ENCODE results near the gene THBD.

The THBD gene

GRCh38 chr20:23020230-23021018 is 29.0 kb downstream of the THBD start:
- Histone ChIP-seq H3K27me3 (ENCODE audit: low read depth, low read length) (no peaks in the 10 kb centered on the region), H3K9me3 (ENCODE audit: control insufficient read depth in 1 of 2, low read length in 2 of 2) (no peaks in the 10 kb centered on the region), H3K4me3 (ENCODE audit: low read depth in 1 of 2, low read length in 2 of 2) (no peak overlapping the region), H3K4me1 (ENCODE audit: control insufficient read depth in 1 of 2, insufficient read depth in 2 of 2, low read length in 2 of 2) (no peaks in the 10 kb centered on the region), H3K36me3 (ENCODE audit: control insufficient read depth in 1 of 2, insufficient read depth in 2 of 2, low read length in 2 of 2) (no peaks in the 10 kb centered on the region), H3K27ac (ENCODE audit: low read length) (no peak overlapping the region)

- Histone ChIP-seq H3K27ac (ENCODE audit: low read length) (no peak overlapping the region), H3K36me3 (ENCODE audit: control insufficient read depth in 1 of 2, insufficient read depth in 2 of 2, low read length in 2 of 2) (no peaks in the 10 kb centered on the region), H3K27me3 (ENCODE audit: low read depth, low read length) (no peaks in the 10 kb centered on the region), H3K4me3 (ENCODE audit: low read depth in 1 of 2, low read length in 2 of 2) (no peak overlapping the region), H3K4me1 (ENCODE audit: control insufficient read depth in 1 of 2, insufficient read depth in 2 of 2, low read length in 2 of 2) (no peaks in the 10 kb centered on the region), H3K9me3 (ENCODE audit: control insufficient read depth in 1 of 2, low read length in 2 of 2) (no peaks in the 10 kb centered on the region)
Measured at GRCh38 chr20:23019403-23019802, 30.1 kb downstream of the THBD start.

- Histone ChIP-seq H3K4me3 (ENCODE audit: low read depth in 1 of 2, low read length in 2 of 2) (no peak overlapping the region), H3K9me3 (ENCODE audit: control insufficient read depth in 1 of 2, low read length in 2 of 2) (no peaks in the 10 kb centered on the region), H3K27ac (ENCODE audit: low read length) (no peak overlapping the region), H3K36me3 (ENCODE audit: control insufficient read depth in 1 of 2, insufficient read depth in 2 of 2, low read length in 2 of 2) (no peaks in the 10 kb centered on the region), H3K4me1 (ENCODE audit: control insufficient read depth in 1 of 2, insufficient read depth in 2 of 2, low read length in 2 of 2) (no peaks in the 10 kb centered on the region), H3K27me3 (ENCODE audit: low read depth, low read length) (no peaks in the 10 kb centered on the region)
Measured at GRCh38 chr20:23018941-23019340, 30.5 kb downstream of the THBD start.

GRCh38 chr20:23018432-23018831 is 31.0 kb downstream of the THBD start:
- Histone ChIP-seq H3K36me3 (ENCODE audit: control insufficient read depth in 1 of 2, insufficient read depth in 2 of 2, low read length in 2 of 2) (no peaks in the 10 kb centered on the region), H3K4me3 (ENCODE audit: low read depth in 1 of 2, low read length in 2 of 2) (no peak overlapping the region), H3K4me1 (ENCODE audit: control insufficient read depth in 1 of 2, insufficient read depth in 2 of 2, low read length in 2 of 2) (no peaks in the 10 kb centered on the region), H3K27ac (ENCODE audit: low read length) (no peak overlapping the region), H3K27me3 (ENCODE audit: low read depth, low read length) (no peaks in the 10 kb centered on the region), H3K9me3 (ENCODE audit: control insufficient read depth in 1 of 2, low read length in 2 of 2) (no peaks in the 10 kb centered on the region)

GRCh38 chr20:23017516-23017915 is 32.0 kb downstream of the THBD start:
- Histone ChIP-seq H3K9me3 (ENCODE audit: control insufficient read depth in 1 of 2, low read length in 2 of 2) (no peaks in the 10 kb centered on the region), H3K4me3 (ENCODE audit: low read depth in 1 of 2, low read length in 2 of 2) (no peak overlapping the region), H3K4me1 (ENCODE audit: control insufficient read depth in 1 of 2, insufficient read depth in 2 of 2, low read length in 2 of 2) (no peaks in the 10 kb centered on the region), H3K27me3 (ENCODE audit: low read depth, low read length) (no peaks in the 10 kb centered on the region), H3K36me3 (ENCODE audit: control insufficient read depth in 1 of 2, insufficient read depth in 2 of 2, low read length in 2 of 2) (no peaks in the 10 kb centered on the region), H3K27ac (ENCODE audit: low read length) (no peak overlapping the region)

DNA sequence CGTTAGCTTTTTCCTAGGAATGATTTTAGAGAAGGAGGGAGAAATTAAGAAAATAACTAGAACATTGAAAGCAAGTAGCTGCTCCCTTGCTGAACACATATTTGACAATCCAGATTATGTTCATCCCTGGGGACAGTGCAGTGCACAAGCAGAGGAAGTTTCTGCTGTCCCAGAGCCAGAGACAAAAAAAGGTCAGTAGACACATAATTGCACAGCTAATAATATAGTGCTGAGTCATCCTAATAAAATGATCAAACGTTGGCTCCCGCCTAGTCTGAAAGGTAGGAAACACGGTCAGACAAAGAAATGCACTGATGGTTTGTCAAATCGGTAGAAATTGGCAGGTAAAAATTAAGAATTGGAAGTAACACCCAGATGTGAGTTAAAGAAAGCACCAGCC is 36.0 kb downstream of the THBD start:
- H3K9me3 ChIP-seq (ENCODE audit: control insufficient read depth in 1 of 2, low read length in 2 of 2): no peaks in the 10 kb centered on the region
- no peak overlapping the region for H3K4me3 ChIP-seq (ENCODE audit: low read depth in 1 of 2, low read length in 2 of 2)
- no peaks in the 10 kb centered on the region for H3K27me3 ChIP-seq (ENCODE audit: low read depth, low read length)
- H3K27ac ChIP-seq (ENCODE audit: low read length): no peak overlapping the region
- no peaks in the 10 kb centered on the region for H3K4me1 ChIP-seq (ENCODE audit: control insufficient read depth in 1 of 2, insufficient read depth in 2 of 2, low read length in 2 of 2)
- no peaks in the 10 kb centered on the region for H3K36me3 ChIP-seq (ENCODE audit: control insufficient read depth in 1 of 2, insufficient read depth in 2 of 2, low read length in 2 of 2)

GRCh38 chr20:23011008-23011721 is 38.3 kb downstream of the THBD start:
- no peaks in the 10 kb centered on the region for H3K36me3 ChIP-seq (ENCODE audit: control insufficient read depth in 1 of 2, insufficient read depth in 2 of 2, low read length in 2 of 2)
- H3K27me3 ChIP-seq (ENCODE audit: low read depth, low read length): no peaks in the 10 kb centered on the region
- H3K27ac ChIP-seq (ENCODE audit: low read length): no peak overlapping the region
- H3K4me3 ChIP-seq (ENCODE audit: low read depth in 1 of 2, low read length in 2 of 2): no peak overlapping the region
- no peaks in the 10 kb centered on the region for H3K9me3 ChIP-seq (ENCODE audit: control insufficient read depth in 1 of 2, low read length in 2 of 2)
- no peaks in the 10 kb centered on the region for H3K4me1 ChIP-seq (ENCODE audit: control insufficient read depth in 1 of 2, insufficient read depth in 2 of 2, low read length in 2 of 2)

DNA sequence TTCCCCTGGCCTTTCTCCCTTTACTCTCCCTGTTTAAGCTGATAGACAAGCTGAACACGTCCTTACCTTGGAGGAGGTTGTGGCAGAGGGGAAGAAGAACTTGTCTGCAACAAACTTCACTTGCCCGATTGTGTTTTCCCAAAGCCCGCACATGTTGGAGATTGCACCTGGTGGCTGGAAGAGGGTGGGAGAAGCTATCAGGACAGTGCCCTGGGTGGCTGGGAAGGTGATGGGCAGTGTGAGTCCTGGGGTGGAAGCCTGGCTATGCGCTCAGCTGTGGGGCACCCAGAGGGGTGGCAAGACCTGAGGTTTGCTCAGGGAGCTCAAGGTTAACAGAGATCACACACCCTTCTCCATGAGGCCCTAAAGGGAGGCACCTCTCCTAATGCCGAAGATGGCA is 39.4 kb downstream of the THBD start:
- Histone ChIP-seq H3K9me3 (ENCODE audit: control insufficient read depth in 1 of 2, low read length in 2 of 2) (no peaks in the 10 kb centered on the region), H3K27ac (ENCODE audit: low read length) (no peak overlapping the region), H3K36me3 (ENCODE audit: control insufficient read depth in 1 of 2, insufficient read depth in 2 of 2, low read length in 2 of 2) (no peaks in the 10 kb centered on the region), H3K27me3 (ENCODE audit: low read depth, low read length) (no peaks in the 10 kb centered on the region), H3K4me3 (ENCODE audit: low read depth in 1 of 2, low read length in 2 of 2) (no peak overlapping the region), H3K4me1 (ENCODE audit: control insufficient read depth in 1 of 2, insufficient read depth in 2 of 2, low read length in 2 of 2) (no peaks in the 10 kb centered on the region)

DNA sequence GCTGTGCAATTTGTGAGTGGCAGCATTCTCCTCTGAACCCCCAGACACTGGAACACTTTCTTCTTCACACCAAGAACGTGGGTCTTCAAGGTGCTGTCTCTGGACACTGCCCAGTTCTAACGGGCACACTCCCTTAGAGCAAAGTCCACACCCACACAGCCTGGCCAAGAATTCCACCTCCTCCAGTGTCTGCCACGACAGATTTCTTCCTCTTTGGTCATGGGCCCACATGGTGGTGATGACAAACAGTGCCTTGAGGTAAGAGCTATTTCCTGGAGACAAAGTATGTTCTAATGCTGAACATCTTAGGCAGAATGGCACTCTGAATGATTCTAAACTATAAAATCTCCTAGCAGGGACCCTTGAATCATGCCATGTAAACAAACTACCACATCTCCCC is 39.8 kb downstream of the THBD start:
- Histone ChIP-seq H3K9me3 (ENCODE audit: control insufficient read depth in 1 of 2, low read length in 2 of 2) (no peaks in the 10 kb centered on the region), H3K27me3 (ENCODE audit: low read depth, low read length) (no peaks in the 10 kb centered on the region), H3K36me3 (ENCODE audit: control insufficient read depth in 1 of 2, insufficient read depth in 2 of 2, low read length in 2 of 2) (no peaks in the 10 kb centered on the region), H3K4me3 (ENCODE audit: low read depth in 1 of 2, low read length in 2 of 2) (no peak overlapping the region), H3K4me1 (ENCODE audit: control insufficient read depth in 1 of 2, insufficient read depth in 2 of 2, low read length in 2 of 2) (no peaks in the 10 kb centered on the region), H3K27ac (ENCODE audit: low read length) (no peak overlapping the region)

- Histone ChIP-seq H3K4me3 (ENCODE audit: low read depth in 1 of 2, low read length in 2 of 2) (no peak overlapping the region), H3K36me3 (ENCODE audit: control insufficient read depth in 1 of 2, insufficient read depth in 2 of 2, low read length in 2 of 2) (no peaks in the 10 kb centered on the region), H3K4me1 (ENCODE audit: control insufficient read depth in 1 of 2, insufficient read depth in 2 of 2, low read length in 2 of 2) (no peaks in the 10 kb centered on the region), H3K27ac (ENCODE audit: low read length) (no peak overlapping the region), H3K9me3 (ENCODE audit: control insufficient read depth in 1 of 2, low read length in 2 of 2) (no peaks in the 10 kb centered on the region), H3K27me3 (ENCODE audit: low read depth, low read length) (no peaks in the 10 kb centered on the region)
Measured at GRCh38 chr20:23008667-23009066, 40.8 kb downstream of the THBD start.

DNA sequence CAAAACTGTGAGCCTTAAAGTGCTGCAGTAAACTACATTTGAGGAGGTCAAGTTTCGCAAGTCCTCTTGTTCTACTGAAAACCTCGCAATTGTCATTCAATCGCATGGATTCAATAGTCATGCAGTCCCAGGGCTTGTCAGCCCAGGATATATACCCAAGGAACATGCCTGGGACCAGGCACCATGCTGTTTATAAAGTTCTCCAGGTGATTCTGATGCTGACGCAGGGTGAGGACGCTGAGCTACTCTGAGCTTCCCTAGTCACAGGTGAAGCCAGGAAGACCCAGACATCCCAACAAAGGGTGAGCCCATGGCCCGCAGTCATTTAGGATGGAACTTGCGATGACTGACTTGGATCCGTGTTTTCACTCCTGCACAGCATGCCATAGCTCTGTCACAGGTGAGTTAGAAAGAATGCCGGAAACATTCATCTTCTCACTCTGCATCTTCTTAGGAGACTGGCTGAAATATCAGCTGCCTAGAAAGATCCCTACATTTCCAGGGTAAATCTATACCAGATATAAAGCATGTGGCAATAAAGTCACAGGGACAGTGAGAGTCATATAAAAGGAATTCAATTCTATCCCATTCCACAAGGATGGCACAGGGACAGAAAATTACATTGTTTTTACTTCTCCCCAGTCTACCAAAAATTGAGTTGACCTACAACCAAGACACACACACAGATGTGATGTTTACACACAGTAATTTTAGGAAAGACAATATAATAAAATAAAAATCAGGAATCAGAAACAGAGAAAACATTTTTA is 41.4 kb downstream of the THBD start:
- Histone ChIP-seq H3K27ac (ENCODE audit: low read length) (no peak overlapping the region), H3K27me3 (ENCODE audit: low read depth, low read length) (no peaks in the 10 kb centered on the region), H3K4me3 (ENCODE audit: low read depth in 1 of 2, low read length in 2 of 2) (no peak overlapping the region), H3K36me3 (ENCODE audit: control insufficient read depth in 1 of 2, insufficient read depth in 2 of 2, low read length in 2 of 2) (no peaks in the 10 kb centered on the region), H3K9me3 (ENCODE audit: control insufficient read depth in 1 of 2, low read length in 2 of 2) (no peaks in the 10 kb centered on the region), H3K4me1 (ENCODE audit: control insufficient read depth in 1 of 2, insufficient read depth in 2 of 2, low read length in 2 of 2) (no peaks in the 10 kb centered on the region)
